GM12873 (cell line): ENCODE measurements around the gene WDR90.

ENCODE experiments used
- CTCF ChIP-seq: IDR thresholded peaks from 2 replicates; pipeline ENCODE4 v1.5.1; 2012; ENCODE audit warnings: low read depth, mild to moderate bottlenecking, moderate library complexity, low read length, control low read depth; ENCODE audit not compliant: insufficient read depth; ENCODE audit errors: missing control alignments

Gene WDR90

GRCh38 chr16:658679-659571 is 9.8 kb downstream of the WDR90 start:
- no peak for TF ChIP-seq CTCF

DNA sequence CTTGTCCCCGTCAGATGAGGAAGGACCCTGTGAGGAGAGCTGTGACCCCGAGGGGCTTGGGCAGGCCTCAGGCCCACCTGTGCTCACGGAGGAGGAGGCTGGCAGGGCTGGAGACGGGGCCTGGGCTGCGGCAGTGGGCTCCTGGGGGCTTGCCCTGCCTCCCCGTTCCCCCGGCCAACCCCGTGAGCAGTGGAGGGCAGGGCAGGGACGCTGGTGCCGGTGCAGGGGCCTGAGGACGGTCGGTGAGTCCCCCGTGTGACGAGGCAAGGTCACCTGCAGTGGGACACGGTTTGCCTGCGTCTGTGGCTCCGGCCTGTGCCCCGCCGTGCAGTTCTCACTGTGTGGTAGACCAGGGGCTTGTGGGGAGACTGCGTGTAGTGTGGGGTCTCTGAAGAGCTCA is 10.5 kb downstream of the WDR90 start:
- TF ChIP-seq CTCF: no peak

GRCh38 chr16:660132-660458 is 10.9 kb downstream of the WDR90 start:
- TF ChIP-seq CTCF: no peak

- TF ChIP-seq CTCF: peak; percentile 61
Measured at GRCh38 chr16:660459-661183, 11.5 kb downstream of the WDR90 start.

DNA sequence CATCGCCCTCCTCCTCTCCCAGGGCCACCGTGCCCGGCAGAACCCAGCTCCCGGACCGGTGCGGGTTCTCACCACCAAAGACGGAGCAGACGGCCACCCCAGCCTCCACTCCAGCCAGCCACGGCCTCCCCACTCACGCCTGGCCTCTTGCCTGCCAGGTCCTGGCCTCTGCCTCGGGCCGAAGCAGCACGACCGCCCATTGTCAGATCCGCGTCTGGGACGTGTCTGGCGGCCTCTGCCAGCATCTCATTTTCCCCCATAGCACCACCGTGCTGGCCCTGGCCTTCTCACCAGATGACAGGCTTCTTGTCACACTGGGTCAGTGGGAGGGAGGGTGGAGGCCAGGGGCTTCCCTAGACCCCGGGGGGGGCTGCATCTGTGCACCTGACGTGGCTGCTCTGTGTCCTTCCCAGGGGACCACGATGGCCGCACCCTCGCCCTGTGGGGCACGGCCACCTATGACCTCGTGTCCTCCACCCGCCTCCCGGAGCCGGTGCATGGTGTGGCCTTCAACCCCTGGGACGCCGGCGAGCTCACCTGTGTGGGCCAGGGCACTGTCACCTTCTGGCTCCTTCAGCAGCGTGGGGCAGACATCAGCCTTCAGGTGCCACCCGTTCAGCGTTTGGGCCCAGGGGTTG is 12.1 kb downstream of the WDR90 start:
- TF ChIP-seq CTCF: no peak

DNA sequence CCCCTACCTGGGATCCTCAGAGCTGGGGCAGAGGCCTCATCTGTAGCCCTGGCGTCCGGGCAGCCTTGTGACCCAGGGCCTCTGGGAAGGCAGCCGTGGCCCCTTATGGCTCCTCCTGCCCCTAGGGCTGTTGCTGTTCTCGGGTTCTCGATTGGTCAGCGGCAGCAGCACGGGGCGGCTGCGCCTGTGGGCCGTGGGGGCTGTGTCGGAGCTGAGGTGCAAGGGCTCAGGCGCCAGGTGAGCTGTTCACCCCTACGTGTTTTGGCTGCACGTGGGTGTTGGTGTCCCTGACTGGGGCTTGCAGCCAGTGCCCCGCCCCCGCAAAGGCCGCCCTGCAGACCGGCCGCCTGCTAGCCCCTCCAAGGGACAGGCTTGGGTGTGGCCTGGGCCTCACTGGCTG is 12.9 kb downstream of the WDR90 start:
- no peak for TF ChIP-seq CTCF

GRCh38 chr16:662597-662996 is 13.4 kb downstream of the WDR90 start:
- no peak for TF ChIP-seq CTCF
